Keratinocyte (primary cell): ENCODE measurements around the gene MAP4K2. TPM values are rescaled to one million over a fixed set of nuclear protein-coding genes. Genes with fewer than 3 reads are reported as not detected.

Experiments
- DNase-seq: peaks from one replicate; pipeline ENCODE4 v3.0.0-alpha.2; 2011; ENCODE audit warnings: low read depth, missing footprints, low spot score
- FAIRE-seq: peaks from 2 replicates; lab custom pipeline; 2011; peaks lifted over from hg19 to GRCh38; lab: Jason Lieb, UNC
- H2AFZ ChIP-seq: 2 replicates; pipeline ENCODE4 v1.6.0; 2012; ENCODE audit warnings: low read length, control low read depth, inconsistent platforms; ENCODE audit not compliant: control insufficient read depth
- H3K27ac ChIP-seq: 2 replicates; pipeline ENCODE4 v1.5.1; 2011; ENCODE audit warnings: low read length; ENCODE audit not compliant: control insufficient read depth, insufficient read depth
- H3K27me3 ChIP-seq: 3 replicates; pipeline ENCODE4 v1.6.0; 2011; ENCODE audit warnings: low read length; ENCODE audit not compliant: control insufficient read depth, insufficient read depth; ENCODE audit errors: extremely low read depth
- H3K36me3 ChIP-seq, 2 experiments: 2 replicates in 1 of 2; 3 replicates in 1 of 2; pipeline ENCODE4 v1.5.1; 2011; ENCODE audit warnings: low read length in 2 of 2, mild to moderate bottlenecking in 1 of 2; ENCODE audit not compliant: control insufficient read depth in 2 of 2, insufficient read depth in 2 of 2; ENCODE audit errors: extremely low read depth in 1 of 2
- H3K4me1 ChIP-seq: 3 replicates; pipeline ENCODE4 v1.5.1; 2011; ENCODE audit warnings: low read length; ENCODE audit not compliant: control insufficient read depth, insufficient read depth; ENCODE audit errors: extremely low read depth
- H3K4me2 ChIP-seq: 3 replicates; pipeline ENCODE4 v1.6.0; 2011; ENCODE audit warnings: low read depth, low read length; ENCODE audit not compliant: control insufficient read depth, insufficient read depth; ENCODE audit errors: extremely low read depth
- H3K4me3 ChIP-seq, 3 experiments: fragments of 200-600 bp in 1 of 3; sonication (generic) in 1 of 3; 2 replicates in 2 of 3; 3 replicates in 1 of 3; pipeline ENCODE4 v1.5.1; 2011 to 2016; ENCODE audit warnings: low read length in 3 of 3, mild to moderate bottlenecking in 3 of 3, control low read depth in 2 of 3, inconsistent platforms in 1 of 3, low read depth in 1 of 3, mixed read lengths in 1 of 3, mixed run types in 1 of 3, moderate library complexity in 1 of 3; ENCODE audit not compliant: control insufficient read depth in 2 of 3, insufficient read depth in 2 of 3; ENCODE audit errors: extremely low read depth in 1 of 3
- H3K79me2 ChIP-seq: 2 replicates; pipeline ENCODE4 v1.6.0; 2012; ENCODE audit warnings: low read length; ENCODE audit not compliant: control insufficient read depth, insufficient read depth
- H3K9ac ChIP-seq: 3 replicates; pipeline ENCODE4 v1.6.0; 2011; ENCODE audit warnings: low read length; ENCODE audit not compliant: control insufficient read depth, insufficient read depth; ENCODE audit errors: extremely low read depth
- H3K9me1 ChIP-seq: 3 replicates; pipeline ENCODE4 v1.6.0; 2011; ENCODE audit warnings: low read length; ENCODE audit not compliant: control insufficient read depth, insufficient read depth; ENCODE audit errors: extremely low read depth
- H3K9me3 ChIP-seq: 2 replicates; pipeline ENCODE4 v1.5.1; 2012; ENCODE audit warnings: low read depth, low read length; ENCODE audit not compliant: control insufficient read depth
- H4K20me1 ChIP-seq: 3 replicates; pipeline ENCODE4 v1.6.0; 2011; ENCODE audit warnings: low read length; ENCODE audit not compliant: control insufficient read depth, insufficient read depth; ENCODE audit errors: extremely low read depth
- CTCF ChIP-seq, 3 experiments: IDR thresholded peaks in 1 of 3; conservative IDR thresholded peaks in 1 of 3; optimal IDR thresholded peaks in 1 of 3; 2 replicates in 2 of 3; 3 replicates in 1 of 3; pipeline versions ENCODE3 to v1.5.1; 2011; ENCODE audit warnings: low read length in 3 of 3, mild to moderate bottlenecking in 3 of 3, moderate library complexity in 2 of 3, control low read depth in 1 of 3, inconsistent platforms in 1 of 3; ENCODE audit not compliant: insufficient read depth in 2 of 3; ENCODE audit errors: extremely low read depth in 1 of 3
- EZH2 ChIP-seq: IDR thresholded peaks from one replicate; pipeline ENCODE4 v1.6.1; 2012; ENCODE audit warnings: inconsistent platforms, mild to moderate bottlenecking, low read length, moderate library complexity
- dilution Hi-C: fragments of 300-500 bp; cut with MboI; formaldehyde crosslinking; loops from one replicate; pipeline ENCODE4 v1.7.0; 2020; ENCODE audit warnings: low sequenced_read_pairs; ENCODE audit not compliant: extremely low pct_ligation_motif_present
- polyA plus RNA-seq, 5 experiments: library from polyadenylated mRNA; depleted of rRNA in 3 of 5; stranded (reverse) in 3 of 5; stranded (forward) in 1 of 5; unstranded in 1 of 5; fragments of >200 nt; gene quantifications; 1 replicate in 1 of 5; 2 replicates in 3 of 5; 3 replicates in 1 of 5; pipeline versions ENCODE4 v1.2.1 to v1.2.3, GENCODE V29; 2011 to 2012; ENCODE audit warnings: missing spikeins in 2 of 5, low read depth in 1 of 5, low replicate concordance in 1 of 5

MAP4K2 gene
- polyA plus RNA-seq, 1 donor (not counting 4 experiments of a cell fraction or from before 2014, with no cell fraction given), result 6.7 TPM

GRCh38 chr11:64760759-64761420 lies 42.1 kb downstream of the MAP4K2 start:
- Histone ChIP-seq H3K9me1 (peaks cover 3% of the 10 kb centered on the region), H3K27me3 (no peaks in the 10 kb centered on the region), H2AFZ (no peak overlapping the region), H3K9me3 (no peaks in the 10 kb centered on the region), H3K4me1 (peaks cover 24% of the 10 kb centered on the region), H4K20me1 (peaks cover 19% of the 10 kb centered on the region), H3K36me3 (peaks cover 15 to 36% of the 10 kb centered on the region in 2 experiments), H3K27ac (no peak overlapping the region), H3K9ac (no peak overlapping the region), H3K4me2 (no peak overlapping the region), H3K79me2 (no peaks in the 10 kb centered on the region), H3K4me3 (no peak overlapping the region)
- no peak for FAIRE-seq
- DNase-seq, result no peak
- TF ChIP-seq EZH2 (no peak), CTCF (optimal IDR thresholded peaks at IDR 0.05 in 1 of 3, IDR thresholded peaks at IDR 0.05 in 1 of 3, conservative IDR thresholded peaks at IDR 0.05 in 1 of 3; ENCODE audit: extremely low read depth in 1 of 3, insufficient read depth in 2 of 3, low read length in 3 of 3) (no peak)
- dilution Hi-C loops, result no loop called here

GRCh38 chr11:64759722-64760719 lies 43.0 kb downstream of the MAP4K2 start, which contains the start of gene PYGM:
Gene PYGM (minus strand): TSS chr11:64759974. CDS start chr11:64759898, 76 bp downstream.
- Histone ChIP-seq H3K4me3 (no peak within 1 kb of the TSS), H3K27me3 (no peaks in the 10 kb centered on the region), H3K27ac (no peak within 1 kb of the TSS), H3K4me1 (peaks cover 24% of the 10 kb centered on the region), H3K9me1 (peaks cover 3% of the 10 kb centered on the region), H3K79me2 (no peaks in the 10 kb centered on the region), H3K9me3 (no peaks in the 10 kb centered on the region), H2AFZ (no peak within 1 kb of the TSS), H4K20me1 (peaks cover 19% of the 10 kb centered on the region), H3K36me3 (peaks cover 11 to 30% of the 10 kb centered on the region in 2 experiments), H3K9ac (no peak within 1 kb of the TSS), H3K4me2 (no peak within 1 kb of the TSS)
- dilution Hi-C loops, result no loop called here
- no peak for FAIRE-seq
- TF ChIP-seq CTCF (optimal IDR thresholded peaks at IDR 0.05 in 1 of 3, IDR thresholded peaks at IDR 0.05 in 1 of 3, conservative IDR thresholded peaks at IDR 0.05 in 1 of 3; ENCODE audit: extremely low read depth in 1 of 3, insufficient read depth in 2 of 3, low read length in 3 of 3), result no peak
- no peak for TF ChIP-seq EZH2
- DNase-seq, result no peak
